Choroid plexus epithelial cell (primary cell): ENCODE measurements around the gene BUB3.
"Not testable (repeated sequence)": the region's sequence is repeated elsewhere in the genome, so short reads cannot be mapped to it uniquely, and the experiment has no call there.

ENCODE experiments used
- DNase-seq: peaks from one replicate; pipeline ENCODE4 v3.0.0-alpha.2; 2010; ENCODE audit warnings: low read depth
- H3K4me3 ChIP-seq: 2 replicates; pipeline ENCODE4 v1.5.1; 2011; ENCODE audit warnings: low read depth, mild to moderate bottlenecking, control low read depth, low read length, moderate library complexity
- TF ChIP-seq, protein P1 (sequence below): conservative IDR thresholded peaks from 2 replicates; pipeline ENCODE4 v1.5.1; 2011; ENCODE audit warnings: low read depth, mild to moderate bottlenecking, control low read depth, inconsistent platforms, low read length, moderate library complexity

Gene BUB3

GRCh38 chr10:123170961-123171360 is 16.8 kb downstream of the BUB3 start:
- no peak overlapping the region for H3K4me3 ChIP-seq
- TF ChIP-seq, protein P1, sequence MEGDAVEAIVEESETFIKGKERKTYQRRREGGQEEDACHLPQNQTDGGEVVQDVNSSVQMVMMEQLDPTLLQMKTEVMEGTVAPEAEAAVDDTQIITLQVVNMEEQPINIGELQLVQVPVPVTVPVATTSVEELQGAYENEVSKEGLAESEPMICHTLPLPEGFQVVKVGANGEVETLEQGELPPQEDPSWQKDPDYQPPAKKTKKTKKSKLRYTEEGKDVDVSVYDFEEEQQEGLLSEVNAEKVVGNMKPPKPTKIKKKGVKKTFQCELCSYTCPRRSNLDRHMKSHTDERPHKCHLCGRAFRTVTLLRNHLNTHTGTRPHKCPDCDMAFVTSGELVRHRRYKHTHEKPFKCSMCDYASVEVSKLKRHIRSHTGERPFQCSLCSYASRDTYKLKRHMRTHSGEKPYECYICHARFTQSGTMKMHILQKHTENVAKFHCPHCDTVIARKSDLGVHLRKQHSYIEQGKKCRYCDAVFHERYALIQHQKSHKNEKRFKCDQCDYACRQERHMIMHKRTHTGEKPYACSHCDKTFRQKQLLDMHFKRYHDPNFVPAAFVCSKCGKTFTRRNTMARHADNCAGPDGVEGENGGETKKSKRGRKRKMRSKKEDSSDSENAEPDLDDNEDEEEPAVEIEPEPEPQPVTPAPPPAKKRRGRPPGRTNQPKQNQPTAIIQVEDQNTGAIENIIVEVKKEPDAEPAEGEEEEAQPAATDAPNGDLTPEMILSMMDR, result no peak
- DNase-seq, result no peak

DNA sequence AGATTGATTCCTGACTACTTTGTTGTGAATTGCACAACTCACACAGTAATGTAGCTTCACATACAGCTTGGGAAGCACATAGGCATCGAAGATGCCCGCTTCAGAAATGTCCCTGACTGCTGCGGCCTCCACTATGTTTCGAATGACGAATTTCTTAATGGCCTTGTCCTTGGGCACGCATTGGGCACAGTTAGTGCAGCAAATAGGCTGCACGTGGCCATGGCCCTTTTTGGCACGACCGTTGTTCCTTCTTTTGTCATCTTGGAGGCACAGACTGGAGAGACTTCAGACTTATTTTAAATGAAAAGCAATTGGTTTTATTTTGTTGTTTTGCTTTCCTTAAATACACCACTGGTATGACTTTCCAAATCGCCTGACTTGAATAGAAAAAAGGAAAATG is 17.4 kb downstream of the BUB3 start:
- H3K4me3 ChIP-seq, DNase-seq: not testable (repeated sequence)

DNA sequence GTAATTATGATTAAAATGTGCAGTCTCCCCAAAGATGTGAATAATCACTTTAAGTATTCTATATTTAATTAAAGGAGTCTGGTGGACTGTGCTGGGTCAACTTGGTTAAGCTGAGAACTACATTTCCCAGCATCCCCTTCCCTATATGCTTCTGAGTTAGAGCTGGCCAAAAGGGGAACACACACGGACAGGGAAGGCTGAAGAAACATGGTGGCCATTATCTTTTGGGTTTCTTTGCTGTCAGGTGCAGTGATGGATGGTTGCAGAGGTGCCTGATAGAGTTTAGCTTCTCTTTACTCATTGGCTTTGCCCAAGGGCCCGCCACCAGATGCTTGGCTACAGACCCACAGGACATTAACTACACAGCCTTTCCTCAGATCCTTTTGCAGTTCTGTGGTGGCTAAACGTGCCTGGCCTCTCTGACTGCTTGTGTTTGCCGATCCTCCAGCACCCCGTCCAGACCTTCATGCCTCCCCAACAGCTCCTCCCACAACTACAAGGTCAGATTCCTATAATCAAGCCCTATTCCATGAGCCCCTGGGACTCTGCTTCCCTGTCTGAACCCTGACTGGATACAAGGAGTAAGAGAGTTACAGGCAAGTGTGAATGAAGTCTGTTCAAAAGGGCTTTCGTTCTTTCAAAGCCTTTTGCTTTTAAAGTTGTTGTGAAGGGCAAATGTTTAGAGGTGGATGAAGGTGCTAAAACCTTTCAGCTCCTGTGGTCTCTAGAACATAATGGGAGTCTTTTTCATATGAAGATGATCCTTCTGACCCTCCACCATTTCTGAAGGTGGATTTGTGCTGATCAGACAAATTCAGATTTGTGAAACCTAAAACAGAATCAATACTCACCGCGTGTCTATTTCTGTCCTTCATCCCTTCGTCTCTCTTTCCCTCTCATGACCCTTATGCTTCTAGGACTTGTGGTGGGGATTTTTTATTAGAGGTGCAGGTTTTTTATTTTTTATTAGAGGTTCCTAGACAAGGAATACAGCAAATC is 21.5 kb downstream of the BUB3 start:
- no peak for DNase-seq
- TF ChIP-seq, protein P1, result no peak
- H3K4me3 ChIP-seq, result no peak overlapping the region

DNA sequence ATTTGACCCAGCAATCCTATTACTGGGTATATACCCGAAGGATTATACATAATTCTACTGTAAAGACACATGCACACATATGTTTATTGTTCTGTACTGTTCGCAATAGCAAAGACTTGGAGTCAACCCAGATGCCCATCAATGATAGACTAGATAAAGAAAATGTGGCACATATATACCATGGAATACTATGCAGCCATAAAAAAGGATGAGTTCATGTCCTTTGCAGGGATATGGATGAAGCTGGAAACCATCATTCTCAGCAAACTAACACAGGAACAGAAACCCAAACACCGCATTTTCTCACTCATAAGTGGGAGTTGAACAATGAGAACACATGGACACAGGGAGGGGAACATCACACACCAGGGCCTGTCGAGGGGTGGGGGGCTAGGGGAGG is 24.2 kb downstream of the BUB3 start:
- DNase-seq, H3K4me3 ChIP-seq: not testable (repeated sequence)

- no peak overlapping the region for H3K4me3 ChIP-seq
- TF ChIP-seq, protein P1, result no peak
- no peak for DNase-seq
These were observed 26.2 kb downstream of the BUB3 start for GRCh38 chr10:123180101-123181090.

DNA sequence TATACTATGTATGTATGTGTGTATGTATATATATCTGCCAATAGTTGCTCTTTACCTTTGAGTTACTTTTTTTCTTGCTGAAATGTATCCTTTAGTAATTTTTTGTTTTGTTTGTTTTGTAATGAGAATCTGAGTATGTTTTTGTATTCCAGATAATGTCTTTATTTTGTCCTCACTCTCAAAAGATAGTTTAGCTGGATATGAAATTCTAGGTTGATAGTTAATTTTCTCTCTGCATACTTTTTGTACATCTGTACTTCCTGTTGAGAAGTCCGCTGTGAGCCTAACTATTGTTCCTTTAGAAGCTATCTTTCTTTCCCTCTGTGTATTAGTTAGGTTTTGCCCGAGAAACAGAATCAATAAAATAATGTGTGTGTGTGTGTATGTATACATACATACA is 29.5 kb downstream of the BUB3 start:
- no peak overlapping the region for H3K4me3 ChIP-seq
- no peak for DNase-seq
- TF ChIP-seq, protein P1, result no peak

DNA sequence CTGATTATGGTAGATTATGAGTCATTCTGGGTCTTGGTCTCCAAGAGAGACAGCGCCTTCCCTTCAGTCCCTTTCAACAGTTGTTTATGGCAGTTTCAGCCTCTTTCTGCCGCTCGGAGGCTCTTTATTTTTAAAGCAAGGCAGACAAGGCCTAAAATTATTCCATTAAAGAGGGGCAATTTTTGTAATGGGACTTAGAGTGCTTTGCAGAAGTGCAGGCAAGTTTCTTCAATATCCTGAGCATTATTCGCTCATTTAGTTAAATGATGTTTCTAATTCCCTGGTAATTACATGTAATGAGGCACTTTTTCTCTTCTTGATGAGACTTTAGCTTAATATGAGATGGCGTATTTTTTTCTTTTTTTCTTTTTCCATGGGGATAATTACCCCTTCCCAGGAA is 33.6 kb downstream of the BUB3 start:
- H3K4me3 ChIP-seq, result no peak overlapping the region
- TF ChIP-seq, protein P1, result no peak

More for the DNA sequence above, 33.6 kb downstream of the BUB3 start:
- no peak for DNase-seq
